Measurements from ENCODE around the gene AP1G2. TPM values are rescaled to one million over a fixed set of nuclear protein-coding genes. Genes with fewer than 3 reads are reported as not detected.

The AP1G2 gene
- total and polyA plus RNA-seq, 2 of the 13 experiments (the other 11 are each of a cell fraction or from before 2014, with no cell fraction given) = 96.9 to 611 TPM

GRCh38 chr14:23600322-23600707 lies 32.7 kb upstream of the AP1G2 start (continued):
- TF ChIP-seq SNAI1 (CRISPR knock-in tag; IDR thresholded peaks at IDR 0.05; ENCODE audit: borderline replicate concordance) = peak; percentile 29; the same call in 1 of the 2 replicates
- TF ChIP-seq ZNF570 (CRISPR knock-in tag; IDR thresholded peaks at IDR 0.05; ENCODE audit: borderline replicate concordance) = no peak
- TF ChIP-seq ZNF318 (CRISPR knock-in tag; IDR thresholded peaks at IDR 0.05) = 0 out of 2 replicates have a peak, but pooled peaks have one; percentile 83
- 0 out of 2 replicates have a peak, but pooled peaks have one; percentile 10 for TF ChIP-seq SMC3 (IDR thresholded peaks at IDR 0.05; ENCODE audit: low read length)
- TF ChIP-seq CHD4 (IDR thresholded peaks at IDR 0.05; ENCODE audit: borderline replicate concordance, low read length) = 0 out of 2 replicates have a peak, but pooled peaks have one; percentile 16
- 0 out of 2 replicates have a peak, but pooled peaks have one; percentile 18 for TF ChIP-seq ZNF788 (CRISPR knock-in tag; IDR thresholded peaks at IDR 0.05; ENCODE audit: borderline replicate concordance)
- TF ChIP-seq SAP130 (CRISPR knock-in tag; IDR thresholded peaks at IDR 0.05; ENCODE audit: low read depth) = peak; percentile 5; the same call in 1 of the 2 replicates
